Measurements from ENCODE around the gene PLAC8L1.

Gene PLAC8L1

DNA sequence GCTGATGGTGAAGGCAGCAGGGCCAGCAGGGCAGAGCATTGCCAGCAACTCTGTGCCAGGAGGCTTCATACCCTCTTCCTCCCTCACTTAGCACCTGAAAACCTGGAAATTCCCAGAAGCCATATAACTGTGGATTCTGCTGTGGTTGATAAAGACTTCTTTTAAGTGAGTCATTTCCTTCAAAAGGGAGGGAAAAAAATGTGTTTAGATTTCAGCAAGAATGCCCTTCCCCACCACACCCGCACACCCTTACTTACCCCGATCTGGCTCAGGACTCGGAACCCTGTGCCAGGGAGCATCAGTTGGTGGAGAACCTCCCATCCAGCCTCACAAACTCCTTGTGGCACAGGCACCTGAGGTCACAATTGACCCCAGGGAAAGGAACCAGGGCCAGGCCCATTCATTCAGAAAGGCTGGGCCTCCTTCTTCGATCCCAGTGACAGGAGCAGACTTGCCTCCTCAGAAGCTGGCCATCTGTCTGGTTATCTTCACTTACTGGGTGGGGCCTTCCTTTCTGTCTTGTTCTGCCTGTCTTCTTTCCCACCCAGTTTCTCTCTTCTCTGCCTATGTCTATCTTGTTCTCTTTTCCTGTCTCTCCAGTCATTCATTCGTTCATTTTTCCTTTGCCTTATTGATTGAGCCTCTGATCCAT, 62.6 kb downstream of the PLAC8L1 start:
- no peak for DNase-seq

DNA sequence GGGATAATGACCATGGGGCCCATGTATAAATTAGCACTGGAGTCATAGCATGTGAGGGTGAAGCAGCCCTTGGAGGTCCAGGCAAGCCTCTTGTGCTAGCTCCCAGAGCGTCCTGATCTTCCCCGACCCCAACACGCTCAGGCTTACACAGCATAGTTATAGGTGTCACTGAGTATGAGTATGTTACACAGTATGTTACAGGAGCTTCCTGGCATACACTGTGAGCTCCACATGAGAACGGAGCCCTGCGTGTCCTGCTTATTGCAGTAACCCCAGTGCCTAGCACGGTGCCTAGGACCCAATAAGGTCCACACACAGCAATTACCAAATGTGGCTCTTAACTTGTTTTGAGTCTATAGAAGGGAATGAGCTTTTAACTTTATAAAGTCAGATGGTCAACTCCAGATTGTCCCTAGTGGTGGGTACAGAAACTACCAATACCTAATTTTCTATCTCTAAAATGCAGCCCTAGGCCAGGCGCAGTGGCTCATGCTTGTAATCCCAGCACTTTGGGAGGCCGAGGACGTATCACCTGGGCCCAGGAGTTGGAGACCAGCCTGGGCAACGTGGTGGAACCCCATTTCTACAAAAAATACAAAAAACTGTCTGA, 64.1 kb downstream of the PLAC8L1 start:
- no peak for DNase-seq

DNA sequence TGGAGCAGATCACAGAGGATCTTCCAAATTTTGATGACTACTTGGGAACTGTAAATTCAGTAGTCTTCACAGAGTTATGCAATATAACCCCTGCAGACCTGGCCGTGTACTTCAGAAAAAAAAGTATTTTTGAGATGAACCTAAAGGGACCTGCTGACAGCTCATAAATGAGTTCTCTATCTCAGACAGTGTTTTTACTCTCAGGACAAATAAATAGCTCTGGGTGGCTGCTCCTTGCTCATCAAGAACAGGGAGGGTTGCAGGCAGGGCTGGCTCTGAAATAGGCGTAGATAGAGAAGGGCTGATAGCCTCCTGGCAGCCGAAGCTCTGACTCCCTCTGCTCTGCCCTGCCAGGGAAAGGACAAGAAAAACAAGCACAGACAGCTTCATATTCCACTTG, 64.8 kb downstream of the PLAC8L1 start:
- DNase-seq, result no peak

DNA sequence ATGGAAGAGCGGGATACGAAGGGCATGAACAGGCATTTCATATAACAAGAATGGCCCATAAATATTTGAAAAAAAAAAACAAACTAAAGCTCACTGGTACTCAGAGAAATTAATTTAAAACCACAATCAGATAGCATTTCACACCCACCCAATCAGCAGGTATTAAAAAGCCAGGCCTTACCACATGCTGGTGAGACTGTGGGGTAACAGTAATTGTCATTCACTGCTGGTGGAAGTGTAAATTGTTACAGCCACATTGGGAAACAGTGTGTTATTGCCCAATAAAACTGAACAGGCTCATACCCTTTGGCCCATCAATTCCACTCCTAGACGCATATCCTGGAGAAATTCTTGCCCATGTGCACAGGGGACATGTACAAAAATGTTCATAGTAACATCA, 66.0 kb downstream of the PLAC8L1 start:
- no peak for DNase-seq

DNA sequence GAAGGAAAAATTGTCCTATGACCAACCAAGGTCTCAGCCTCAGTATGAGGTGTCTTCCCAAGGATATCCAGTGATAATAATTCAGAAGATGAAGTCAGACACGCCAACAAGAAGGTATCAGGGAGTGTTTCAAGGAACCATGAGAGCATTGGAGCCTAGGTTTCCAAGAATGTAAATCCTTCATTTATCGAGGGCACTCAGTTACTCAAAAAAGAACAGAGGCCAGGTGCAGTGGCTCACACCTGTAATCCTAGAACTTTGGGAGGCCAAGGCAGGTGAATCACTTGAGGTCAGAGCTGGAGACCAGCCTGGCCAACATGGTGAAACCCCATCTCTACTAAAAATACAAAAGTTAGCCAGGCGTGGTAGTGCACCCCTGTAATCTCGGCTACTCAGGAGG, 70.8 kb downstream of the PLAC8L1 start:
- no peak for DNase-seq
